ENCODE results near the gene SCNN1B.

- TF ChIP-seq CTCF (conservative IDR thresholded peaks at IDR 0.05 in 1 of 2, IDR thresholded peaks at IDR 0.05 in 1 of 2; ENCODE audit: low read depth in 1 of 2, low read length in 2 of 2) (no peak), EZH2 (IDR thresholded peaks at IDR 0.05; ENCODE audit: low read length, missing control alignments) (no peak)
These were observed 41.8 kb downstream of the SCNN1B start for GRCh38 chr16:23343643-23344612.
